WTC11 (cell line): ENCODE results near the gene BAZ2A.
A peak's percentile ranks its signal among the peaks of the same experiment; 100 is the strongest.

Experiments
- IRF2 ChIP-seq: sonication (generic); formaldehyde crosslinking; IDR thresholded peaks from 2 replicates; pipeline ENCODE4 v1.8.0; 2022; ENCODE audit warnings: low read depth, missing genetic modification reagents, borderline replicate concordance
- JUN ChIP-seq: sonication (generic); formaldehyde crosslinking; IDR thresholded peaks from 2 replicates; pipeline ENCODE4 v1.8.0; 2023; ENCODE audit warnings: mild to moderate bottlenecking, missing genetic modification reagents
- NR3C1 ChIP-seq: sonication (generic); formaldehyde crosslinking; conservative IDR thresholded peaks from 2 replicates; pipeline ENCODE4 v1.8.1; 2023; ENCODE audit warnings: low read depth, mild to moderate bottlenecking, missing genetic modification reagents
- TCF7 ChIP-seq: sonication (generic); formaldehyde crosslinking; IDR thresholded peaks from 2 replicates; pipeline ENCODE4 v1.8.0; 2022; ENCODE audit warnings: mild to moderate bottlenecking, low read depth, missing genetic modification reagents, moderate library complexity
- TEAD4 ChIP-seq: sonication (generic); formaldehyde crosslinking; IDR thresholded peaks from 2 replicates; pipeline ENCODE4 v1.8.0; 2022; ENCODE audit warnings: mild to moderate bottlenecking, missing genetic modification reagents
- TF ChIP-seq, protein P1 (sequence below): fragments of 200-600 bp; IDR thresholded peaks from 2 replicates; pipeline ENCODE4 v1.8.0; 2022; ENCODE audit warnings: antibody characterized with exemption
- TF ChIP-seq, protein P2 (sequence below): fragments of 250-450 bp; sonication (Bioruptor Pico); IDR thresholded peaks from 2 replicates; pipeline ENCODE4 v1.9.0; 2021; ENCODE audit warnings: mild to moderate bottlenecking
- TF ChIP-seq, protein P3 (sequence below): sonication (generic); formaldehyde crosslinking; IDR thresholded peaks from 2 replicates; pipeline ENCODE4 v1.8.1; 2023; ENCODE audit warnings: mild to moderate bottlenecking, missing genetic modification reagents
- TF ChIP-seq, protein P4 (sequence below): sonication (generic); formaldehyde crosslinking; conservative IDR thresholded peaks from 2 replicates; pipeline ENCODE4 v1.8.1; 2023; ENCODE audit warnings: mild to moderate bottlenecking, low read depth, missing genetic modification reagents, moderate library complexity
- TF ChIP-seq, protein P5 (sequence below): sonication (generic); formaldehyde crosslinking; IDR thresholded peaks from 2 replicates; pipeline ENCODE4 v1.8.1; 2022; ENCODE audit warnings: mild to moderate bottlenecking, moderate library complexity, missing genetic modification reagents
- TF ChIP-seq, protein P6 (sequence below): sonication (generic); formaldehyde crosslinking; conservative IDR thresholded peaks from 2 replicates; pipeline ENCODE4 v1.8.1; 2022; ENCODE audit warnings: mild to moderate bottlenecking, missing genetic modification reagents

DNA sequence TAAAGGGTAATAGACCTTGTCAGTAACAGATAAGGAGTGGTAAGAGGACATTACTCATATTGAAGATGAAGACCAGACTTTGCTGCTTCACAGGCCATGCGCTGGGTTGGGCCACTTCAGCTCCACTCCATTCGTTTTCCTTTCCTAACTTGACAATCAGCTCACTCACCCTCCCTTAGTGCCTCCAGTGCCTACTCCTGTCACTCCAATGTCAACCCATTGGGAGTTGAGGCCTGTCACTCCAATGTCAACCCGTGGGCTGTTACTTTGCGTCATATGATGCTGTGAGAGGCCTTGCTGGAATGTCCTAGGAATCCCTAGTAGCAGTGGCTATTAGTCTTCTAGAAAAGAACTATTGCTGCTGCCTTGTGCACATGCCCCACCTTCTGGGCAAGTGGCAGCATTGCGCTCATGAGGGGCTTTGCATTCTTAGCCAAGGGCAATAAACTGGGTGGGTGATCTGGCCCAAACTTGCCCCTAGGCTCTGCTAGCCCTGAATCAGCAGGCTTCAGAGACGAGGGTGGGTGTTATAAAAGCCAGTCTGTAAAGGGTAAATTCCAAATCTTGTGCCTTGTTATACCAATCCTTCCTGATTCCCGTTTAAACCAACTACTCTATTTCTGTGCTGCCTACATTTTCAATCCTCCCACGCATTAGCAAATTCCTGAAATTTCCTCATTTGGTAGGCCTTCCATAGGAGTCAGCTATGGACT is 36.1 kb downstream of the BAZ2A start:
- TF ChIP-seq TEAD4 (CRISPR knock-in tag) (0 out of 2 replicates have a peak, but pooled peaks have one; percentile 50), JUN (CRISPR knock-in tag) (no peak), NR3C1 (CRISPR knock-in tag) (no peak), TCF7 (no peak), IRF2 (CRISPR knock-in tag) (no peak)
- TF ChIP-seq, protein P1, sequence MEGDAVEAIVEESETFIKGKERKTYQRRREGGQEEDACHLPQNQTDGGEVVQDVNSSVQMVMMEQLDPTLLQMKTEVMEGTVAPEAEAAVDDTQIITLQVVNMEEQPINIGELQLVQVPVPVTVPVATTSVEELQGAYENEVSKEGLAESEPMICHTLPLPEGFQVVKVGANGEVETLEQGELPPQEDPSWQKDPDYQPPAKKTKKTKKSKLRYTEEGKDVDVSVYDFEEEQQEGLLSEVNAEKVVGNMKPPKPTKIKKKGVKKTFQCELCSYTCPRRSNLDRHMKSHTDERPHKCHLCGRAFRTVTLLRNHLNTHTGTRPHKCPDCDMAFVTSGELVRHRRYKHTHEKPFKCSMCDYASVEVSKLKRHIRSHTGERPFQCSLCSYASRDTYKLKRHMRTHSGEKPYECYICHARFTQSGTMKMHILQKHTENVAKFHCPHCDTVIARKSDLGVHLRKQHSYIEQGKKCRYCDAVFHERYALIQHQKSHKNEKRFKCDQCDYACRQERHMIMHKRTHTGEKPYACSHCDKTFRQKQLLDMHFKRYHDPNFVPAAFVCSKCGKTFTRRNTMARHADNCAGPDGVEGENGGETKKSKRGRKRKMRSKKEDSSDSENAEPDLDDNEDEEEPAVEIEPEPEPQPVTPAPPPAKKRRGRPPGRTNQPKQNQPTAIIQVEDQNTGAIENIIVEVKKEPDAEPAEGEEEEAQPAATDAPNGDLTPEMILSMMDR, result peak; percentile 63; the same call in 1 of the 2 replicates
- TF ChIP-seq, protein P2, sequence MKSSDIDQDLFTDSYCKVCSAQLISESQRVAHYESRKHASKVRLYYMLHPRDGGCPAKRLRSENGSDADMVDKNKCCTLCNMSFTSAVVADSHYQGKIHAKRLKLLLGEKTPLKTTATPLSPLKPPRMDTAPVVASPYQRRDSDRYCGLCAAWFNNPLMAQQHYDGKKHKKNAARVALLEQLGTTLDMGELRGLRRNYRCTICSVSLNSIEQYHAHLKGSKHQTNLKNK (CRISPR knock-in tag), result no peak
- TF ChIP-seq, protein P3, sequence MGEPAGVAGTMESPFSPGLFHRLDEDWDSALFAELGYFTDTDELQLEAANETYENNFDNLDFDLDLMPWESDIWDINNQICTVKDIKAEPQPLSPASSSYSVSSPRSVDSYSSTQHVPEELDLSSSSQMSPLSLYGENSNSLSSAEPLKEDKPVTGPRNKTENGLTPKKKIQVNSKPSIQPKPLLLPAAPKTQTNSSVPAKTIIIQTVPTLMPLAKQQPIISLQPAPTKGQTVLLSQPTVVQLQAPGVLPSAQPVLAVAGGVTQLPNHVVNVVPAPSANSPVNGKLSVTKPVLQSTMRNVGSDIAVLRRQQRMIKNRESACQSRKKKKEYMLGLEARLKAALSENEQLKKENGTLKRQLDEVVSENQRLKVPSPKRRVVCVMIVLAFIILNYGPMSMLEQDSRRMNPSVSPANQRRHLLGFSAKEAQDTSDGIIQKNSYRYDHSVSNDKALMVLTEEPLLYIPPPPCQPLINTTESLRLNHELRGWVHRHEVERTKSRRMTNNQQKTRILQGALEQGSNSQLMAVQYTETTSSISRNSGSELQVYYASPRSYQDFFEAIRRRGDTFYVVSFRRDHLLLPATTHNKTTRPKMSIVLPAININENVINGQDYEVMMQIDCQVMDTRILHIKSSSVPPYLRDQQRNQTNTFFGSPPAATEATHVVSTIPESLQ (CRISPR knock-in tag), result no peak
- TF ChIP-seq, protein P4, sequence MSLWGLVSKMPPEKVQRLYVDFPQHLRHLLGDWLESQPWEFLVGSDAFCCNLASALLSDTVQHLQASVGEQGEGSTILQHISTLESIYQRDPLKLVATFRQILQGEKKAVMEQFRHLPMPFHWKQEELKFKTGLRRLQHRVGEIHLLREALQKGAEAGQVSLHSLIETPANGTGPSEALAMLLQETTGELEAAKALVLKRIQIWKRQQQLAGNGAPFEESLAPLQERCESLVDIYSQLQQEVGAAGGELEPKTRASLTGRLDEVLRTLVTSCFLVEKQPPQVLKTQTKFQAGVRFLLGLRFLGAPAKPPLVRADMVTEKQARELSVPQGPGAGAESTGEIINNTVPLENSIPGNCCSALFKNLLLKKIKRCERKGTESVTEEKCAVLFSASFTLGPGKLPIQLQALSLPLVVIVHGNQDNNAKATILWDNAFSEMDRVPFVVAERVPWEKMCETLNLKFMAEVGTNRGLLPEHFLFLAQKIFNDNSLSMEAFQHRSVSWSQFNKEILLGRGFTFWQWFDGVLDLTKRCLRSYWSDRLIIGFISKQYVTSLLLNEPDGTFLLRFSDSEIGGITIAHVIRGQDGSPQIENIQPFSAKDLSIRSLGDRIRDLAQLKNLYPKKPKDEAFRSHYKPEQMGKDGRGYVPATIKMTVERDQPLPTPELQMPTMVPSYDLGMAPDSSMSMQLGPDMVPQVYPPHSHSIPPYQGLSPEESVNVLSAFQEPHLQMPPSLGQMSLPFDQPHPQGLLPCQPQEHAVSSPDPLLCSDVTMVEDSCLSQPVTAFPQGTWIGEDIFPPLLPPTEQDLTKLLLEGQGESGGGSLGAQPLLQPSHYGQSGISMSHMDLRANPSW (CRISPR knock-in tag), result no peak
- TF ChIP-seq, protein P5, sequence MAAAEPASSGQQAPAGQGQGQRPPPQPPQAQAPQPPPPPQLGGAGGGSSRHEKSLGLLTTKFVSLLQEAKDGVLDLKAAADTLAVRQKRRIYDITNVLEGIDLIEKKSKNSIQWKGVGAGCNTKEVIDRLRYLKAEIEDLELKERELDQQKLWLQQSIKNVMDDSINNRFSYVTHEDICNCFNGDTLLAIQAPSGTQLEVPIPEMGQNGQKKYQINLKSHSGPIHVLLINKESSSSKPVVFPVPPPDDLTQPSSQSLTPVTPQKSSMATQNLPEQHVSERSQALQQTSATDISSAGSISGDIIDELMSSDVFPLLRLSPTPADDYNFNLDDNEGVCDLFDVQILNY (CRISPR knock-in tag), result no peak
- TF ChIP-seq, protein P6, sequence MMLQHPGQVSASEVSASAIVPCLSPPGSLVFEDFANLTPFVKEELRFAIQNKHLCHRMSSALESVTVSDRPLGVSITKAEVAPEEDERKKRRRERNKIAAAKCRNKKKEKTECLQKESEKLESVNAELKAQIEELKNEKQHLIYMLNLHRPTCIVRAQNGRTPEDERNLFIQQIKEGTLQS, result no peak
